HepG2 (cell line): ENCODE results near the gene ATXN7L3. TPM values are rescaled to one million over a fixed set of nuclear protein-coding genes. Genes with fewer than 3 reads are reported as not detected.

ENCODE experiments used
- ATAC-seq: fragments of 200-7000 bp; cut with Tn5 transposase; 3 replicates; pipeline ENCODE4 v1.9.1; 2020; ENCODE audit warnings: mild to moderate bottlenecking, moderate library complexity
- BruUV-seq: library from RNA; stranded (reverse); fragments of 400-500 nt; replicated peaks from 2 replicates; lab custom pipeline; 2021; lab: Mats Ljungman, UMichigan
- CTCF ChIA-PET: fragments of 300-600 bp; formaldehyde crosslinking; extraction: SDS; loops from one replicate; lab custom pipeline; 2021; ENCODE audit warnings: low total read pairs, inconsistent platforms, low intra/inter-chr PET ratio; lab: Yijun Ruan, JAX
- POLR2A ChIA-PET: fragments of 350-600 bp; sonication (Branson Sonifier 250); formaldehyde crosslinking; loops from one replicate; lab custom pipeline; 2020; ENCODE audit warnings: antibody characterized with exemption, inconsistent platforms; lab: Yijun Ruan, JAX
- DNase-seq: peaks from one replicate; pipeline ENCODE4 v3.0.0-alpha.2; 2015; ENCODE audit warnings: low spot score
- FAIRE-seq: peaks from 3 replicates; lab custom pipeline; 2011; peaks lifted over from hg19 to GRCh38; lab: Jason Lieb, UNC
- H2AFZ ChIP-seq: one replicate; pipeline ENCODE4 v1.6.1; 2011; ENCODE audit warnings: low read length, inconsistent platforms
- H3K27ac ChIP-seq: fragments of 300-600 bp; 3 replicates; pipeline ENCODE4 v1.8.0; 2011; ENCODE audit warnings: mixed run types, mild to moderate bottlenecking, mixed read lengths, low read length, inconsistent platforms; ENCODE audit not compliant: insufficient read depth; ENCODE audit errors: extremely low read length
- H3K27me3 ChIP-seq, 2 experiments: fragments of 200-600 bp in 1 of 2; 2 replicates in 1 of 2; 3 replicates in 1 of 2; pipeline versions ENCODE4 v1.6.0 to v1.8.0; 2011; ENCODE audit warnings: low read length in 2 of 2, mild to moderate bottlenecking in 2 of 2, moderate library complexity in 2 of 2, inconsistent platforms in 1 of 2; ENCODE audit not compliant: insufficient read depth in 2 of 2, control insufficient read depth in 1 of 2
- H3K36me3 ChIP-seq, 2 experiments: fragments of 200-600 bp in 1 of 2; replicated peaks in 1 of 2; 2 replicates in 1 of 2; 3 replicates in 1 of 2; pipeline versions ENCODE4 v1.5.1 to v1.8.0; 2011; ENCODE audit warnings: low read length in 2 of 2, inconsistent platforms in 1 of 2; ENCODE audit not compliant: insufficient read depth in 2 of 2, control insufficient read depth in 1 of 2
- H3K4me1 ChIP-seq: 2 replicates; pipeline ENCODE4 v1.5.1; 2012; ENCODE audit warnings: low read length, inconsistent platforms; ENCODE audit not compliant: insufficient read depth
- H3K4me2 ChIP-seq: 2 replicates; pipeline ENCODE4 v1.6.0; 2011; ENCODE audit warnings: low read depth, low read length, inconsistent platforms
- H3K4me3 ChIP-seq, 3 experiments: fragments of 200-600 bp in 1 of 3; sonication (generic), shearing (Covaris generic) in 1 of 3; replicated peaks in 1 of 3; 2 replicates each; pipeline ENCODE4 v1.5.1; 2011 to 2016; ENCODE audit warnings: low read length in 3 of 3, inconsistent platforms in 2 of 3, low read depth in 2 of 3, mild to moderate bottlenecking in 2 of 3, control low read depth in 1 of 3, mixed read lengths in 1 of 3; ENCODE audit not compliant: insufficient read depth in 1 of 3
- H3K79me2 ChIP-seq: one replicate; pipeline ENCODE4 v1.6.1; 2011; ENCODE audit warnings: low read length, inconsistent platforms; ENCODE audit not compliant: insufficient read depth
- H3K9ac ChIP-seq: 2 replicates; pipeline ENCODE4 v1.6.0; 2011; ENCODE audit warnings: mild to moderate bottlenecking, low read depth, low read length, inconsistent platforms; ENCODE audit not compliant: insufficient read depth
- H3K9me3 ChIP-seq: 2 replicates; pipeline ENCODE4 v1.5.1; 2012; ENCODE audit warnings: mild to moderate bottlenecking, low read length
- H4K20me1 ChIP-seq: 2 replicates; pipeline ENCODE4 v1.6.0; 2011; ENCODE audit warnings: inconsistent platforms, mild to moderate bottlenecking, low read length, moderate library complexity; ENCODE audit not compliant: insufficient read depth
- CTCF ChIP-seq: sonication (generic); formaldehyde crosslinking; IDR thresholded peaks from 2 replicates; pipeline ENCODE4 v1.5.0; 2020; ENCODE audit warnings: mild to moderate bottlenecking, missing genetic modification reagents, moderate library complexity
- DMAP1 ChIP-seq: IDR thresholded peaks from 2 replicates; pipeline ENCODE4 v1.6.1; 2016
- HNRNPUL1 ChIP-seq: fragments of 200-400 bp; formaldehyde crosslinking; IDR thresholded peaks from 2 replicates; pipeline ENCODE4 v1.6.1; 2017; ENCODE audit warnings: low read depth, mild to moderate bottlenecking, low read length, moderate library complexity
- ZFP37 ChIP-seq: sonication (generic); formaldehyde crosslinking; IDR thresholded peaks from 2 replicates; pipeline ENCODE4 v1.4.0; 2020; ENCODE audit warnings: missing genetic modification reagents, borderline replicate concordance
- WGBS: methylation state at CpG from one replicate; pipeline ENCODE4 v1.1.6; 2017; ENCODE audit warnings: low lambda C conversion rate; 5-methylcytosine and 5-hydroxymethylcytosine counted together
- in situ Hi-C: cut with HindIII; loops from 2 replicates; pipeline ENCODE4 v1.10.0; 2017; ENCODE audit warnings: low pct_unique_long_range_greater_than_20kb; ENCODE audit not compliant: extremely low pct_ligation_motif_present
- intact Hi-C: fragments of 100-400 bp; cut with micrococcal nuclease; formaldehyde crosslinking; loops from one replicate; pipeline ENCODE4 v1.10.0; 2022; ENCODE audit not compliant: unreplicated experiment
- polyA plus RNA-seq, 8 experiments: library from polyadenylated mRNA; depleted of rRNA in 3 of 8; stranded (reverse) in 7 of 8; unstranded in 1 of 8; fragments of >200 nt; fragmentation: Illumina TruSeq in 4 of 8; extraction: Trizol in 4 of 8; gene quantifications; 2 replicates each; pipeline versions ENCODE4 v1.2.1 to v1.2.3, GENCODE V29; 2011 to 2016; ENCODE audit warnings: low read depth in 4 of 8, missing spikeins in 1 of 8, mixed read lengths in 1 of 8; ENCODE audit not compliant: insufficient read depth in 1 of 8
- total RNA-seq, 5 experiments: library from RNA; depleted of rRNA; stranded (reverse); fragments of >200 nt; fragmentation: Illumina TruSeq; extraction: Trizol; gene quantifications; 2 replicates each; pipeline ENCODE4 v1.2.3, GENCODE V29; 2016; ENCODE audit warnings: low read depth in 1 of 5
- TF ChIP-seq, protein P1 (sequence below): sonication (generic); formaldehyde crosslinking; IDR thresholded peaks from 2 replicates; pipeline ENCODE4 v1.8.1; 2022; ENCODE audit warnings: mild to moderate bottlenecking, missing genetic modification reagents

ATXN7L3 gene
- total and polyA plus RNA-seq, 2 of the 13 experiments (the other 11 are each of a cell fraction or from before 2014, with no cell fraction given): 44.5 to 59.1 TPM

GRCh38 chr17:44167181-44167861 lies 32.4 kb downstream of the ATXN7L3 start:
- no peak for DNase-seq
- no peaks in the 10 kb centered on the region for H3K9me3 ChIP-seq
- no peak for FAIRE-seq
- H3K79me2 ChIP-seq: no peaks in the 10 kb centered on the region
- no peak overlapping the region for H3K4me2 ChIP-seq
- TF ChIP-seq, protein P1, sequence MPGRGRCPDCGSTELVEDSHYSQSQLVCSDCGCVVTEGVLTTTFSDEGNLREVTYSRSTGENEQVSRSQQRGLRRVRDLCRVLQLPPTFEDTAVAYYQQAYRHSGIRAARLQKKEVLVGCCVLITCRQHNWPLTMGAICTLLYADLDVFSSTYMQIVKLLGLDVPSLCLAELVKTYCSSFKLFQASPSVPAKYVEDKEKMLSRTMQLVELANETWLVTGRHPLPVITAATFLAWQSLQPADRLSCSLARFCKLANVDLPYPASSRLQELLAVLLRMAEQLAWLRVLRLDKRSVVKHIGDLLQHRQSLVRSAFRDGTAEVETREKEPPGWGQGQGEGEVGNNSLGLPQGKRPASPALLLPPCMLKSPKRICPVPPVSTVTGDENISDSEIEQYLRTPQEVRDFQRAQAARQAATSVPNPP: no peak
- TF ChIP-seq HNRNPUL1: no peak
- TF ChIP-seq CTCF (CRISPR knock-in tag): no peak
- TF ChIP-seq DMAP1 (CRISPR knock-in tag): no peak
- TF ChIP-seq ZFP37 (CRISPR knock-in tag): no peak
- H3K27me3 ChIP-seq: no peaks in the 10 kb centered on the region
- intact Hi-C loops: loop anchor here (5.0 kb wide), 1 partner anchor 45 kb away; the partner anchor contains the start of gene HDAC5
- in situ Hi-C loops: no loop called here
- H3K4me1 ChIP-seq: peaks cover 41% of the 10 kb centered on the region
- ATAC-seq: no peak; the same call in 2 of the 3 replicates
- H3K9ac ChIP-seq: no peak overlapping the region
- no peak overlapping the region for H3K4me3 ChIP-seq
- WGBS: 75% methylated on average over 7 of the region's 7 CpGs
- ChIA-PET POLR2A (interaction anchor here (1.0 to 2.0 kb wide), 4 partner anchors 19 to 153 kb away, joined by 4 to 8 read pairs (median 7); partner anchors contain the start of genes LSM12, TMEM101 and TMUB2), CTCF (interaction anchor here (0.9 to 2.1 kb wide), 3 partner anchors 26 to 126 kb away, joined by 3 to 8 read pairs (median 4); partner anchors contain the start of gene HROB)
- H4K20me1 ChIP-seq: no peaks in the 10 kb centered on the region
- H3K27ac ChIP-seq: no peak overlapping the region
- BruUV-seq: no TSS peak
- peaks cover 0 to under 1% of the 10 kb centered on the region in 2 experiments; a peak in 1 of 5 replicates for H3K36me3 ChIP-seq
- no peak overlapping the region for H2AFZ ChIP-seq
